Measurements from ENCODE around the gene USP32. TPM values are rescaled to one million over a fixed set of nuclear protein-coding genes. Genes with fewer than 3 reads are reported as not detected.

The USP32 gene
- 10 to 100 TPM; 41.3 to 68.5 (median 41.7) TPM for total RNA-seq
- total RNA-seq (2013): 60.0 TPM

- peak; percentile 93 to 97 for DNase-seq
Observed at GRCh38 chr17:60392042-60392844, at the start of gene USP32. Gene USP32 (minus strand): TSS chr17:60392133. CDS start chr17:60391939, 194 bp downstream.

GRCh38 chr17:60439501-60439900 lies 47.6 kb upstream of the USP32 start:
- intact Hi-C loops (cut with micrococcal nuclease): loop anchor here (5.0 kb wide), 1 partner anchor 402 kb away; no protein-coding TSS in a partner anchor
- Mint-ChIP-seq H3K27ac (no peak overlapping the region), H3K36me3 (no peaks in the 10 kb centered on the region), H3K4me3 (no peak overlapping the region), H3K9me3 (no peaks in the 10 kb centered on the region), H3K27me3 (ENCODE audit: low read depth in 2 of 2) (peaks cover 4 to 12% of the 10 kb centered on the region in 2 donors), H3K4me1 (peaks cover 0 to 6% of the 10 kb centered on the region in 2 donors)
- Histone ChIP-seq H3K9me3 (ENCODE audit: control insufficient read depth, insufficient read depth, low read length) (no peaks in the 10 kb centered on the region), H3K36me3 (ENCODE audit: control insufficient read depth, insufficient read depth, low read length) (no peaks in the 10 kb centered on the region), H3K27ac (ENCODE audit: low read length) (no peak overlapping the region), H3K4me3 (ENCODE audit: low read length) (no peak overlapping the region), H3K4me1 (ENCODE audit: control insufficient read depth, insufficient read depth, low read length) (no peaks in the 10 kb centered on the region), H3K27me3 (ENCODE audit: control insufficient read depth, insufficient read depth, low read length) (no peaks in the 10 kb centered on the region)
- no peak for ATAC-seq
- no peak for DNase-seq
- 100% methylated on average over 1 of the region's 2 CpGs for WGBS (ENCODE audit: insufficient coverage)
- TF ChIP-seq CTCF (IDR thresholded peaks at IDR 0.05): no peak

More at GRCh38 chr17:60392042-60392844, at the start of gene USP32:
- H3K27me3 ChIP-seq (ENCODE audit: control insufficient read depth, insufficient read depth, low read length): no peaks in the 10 kb centered on the region
- intact Hi-C loops (cut with micrococcal nuclease): loop anchor here (10.0 kb wide), 1 partner anchor 607 kb away; no protein-coding TSS in a partner anchor
- H3K36me3 ChIP-seq (ENCODE audit: control insufficient read depth, insufficient read depth, low read length): no peaks in the 10 kb centered on the region
- H3K4me1 Mint-ChIP-seq: peaks cover 41% of the 10 kb centered on the region in 2 donors
- H3K36me3 Mint-ChIP-seq: no peaks in the 10 kb centered on the region
- peak within 1 kb of the TSS; percentile 88 to 92 for H3K27ac Mint-ChIP-seq
- no peaks in the 10 kb centered on the region for H3K9me3 Mint-ChIP-seq
- peak within 1 kb of the TSS; percentile 88 for H3K27ac ChIP-seq (ENCODE audit: low read length)
- TF ChIP-seq CTCF (IDR thresholded peaks at IDR 0.05): peak; percentile 22
- H3K9me3 ChIP-seq (ENCODE audit: control insufficient read depth, insufficient read depth, low read length): no peaks in the 10 kb centered on the region
- H3K4me1 ChIP-seq (ENCODE audit: control insufficient read depth, insufficient read depth, low read length): peaks cover 20% of the 10 kb centered on the region
- H3K4me3 ChIP-seq (ENCODE audit: low read length): peak within 1 kb of the TSS; percentile 78
- 0% methylated on average over 68 of the region's 68 CpGs for WGBS (ENCODE audit: insufficient coverage)
- peak within 1 kb of the TSS; percentile 98 for H3K4me3 Mint-ChIP-seq
- no peaks in the 10 kb centered on the region for H3K27me3 Mint-ChIP-seq (ENCODE audit: low read depth in 2 of 2)
- peak; percentile 81 to 96 (median 86) for ATAC-seq

- no peaks in the 10 kb centered on the region for H3K36me3 ChIP-seq (ENCODE audit: control insufficient read depth, insufficient read depth, low read length)
- Mint-ChIP-seq H3K4me3 (no peak overlapping the region), H3K27me3 (ENCODE audit: low read depth in 2 of 2) (peaks cover 4 to 12% of the 10 kb centered on the region in 2 donors), H3K36me3 (no peaks in the 10 kb centered on the region), H3K27ac (no peak overlapping the region), H3K4me1 (peaks cover 0 to 6% of the 10 kb centered on the region in 2 donors), H3K9me3 (no peaks in the 10 kb centered on the region)
- no peak for DNase-seq
- H3K9me3 ChIP-seq (ENCODE audit: control insufficient read depth, insufficient read depth, low read length): no peaks in the 10 kb centered on the region
- H3K4me3 ChIP-seq (ENCODE audit: low read length): no peak overlapping the region
- intact Hi-C loops (cut with micrococcal nuclease): loop anchor here (1.0 to 5.0 kb wide), 3 partner anchors 15 to 399 kb away; no protein-coding TSS in a partner anchor
- no peak for ATAC-seq
- H3K27me3 ChIP-seq (ENCODE audit: control insufficient read depth, insufficient read depth, low read length): no peaks in the 10 kb centered on the region
- no peak for TF ChIP-seq CTCF (IDR thresholded peaks at IDR 0.05)
- WGBS (ENCODE audit: insufficient coverage): 46% methylated on average over 5 of the region's 5 CpGs
- H3K27ac ChIP-seq (ENCODE audit: low read length): no peak overlapping the region
- no peaks in the 10 kb centered on the region for H3K4me1 ChIP-seq (ENCODE audit: control insufficient read depth, insufficient read depth, low read length)
Observed at GRCh38 chr17:60436676-60437075, 44.7 kb upstream of the USP32 start.
